Adipocyte (in vitro differentiated cells): ENCODE results near the gene ZNF729.

Experiments used
- DNase-seq: peaks from one replicate; pipeline ENCODE4 v3.0.0-alpha.2; 2015; ENCODE audit warnings: low read depth
- H3K27me3 ChIP-seq: replicated peaks from 2 replicates; pipeline ENCODE4 v1.7.0; 2013; ENCODE audit warnings: mild to moderate bottlenecking, low read length, moderate library complexity; ENCODE audit not compliant: control insufficient read depth, insufficient read depth
- H3K36me3 ChIP-seq: 2 replicates; pipeline ENCODE4 v1.7.0; 2013; ENCODE audit warnings: low read length, mild to moderate bottlenecking, moderate library complexity; ENCODE audit not compliant: control insufficient read depth, insufficient read depth, severe bottlenecking
- H3K4me1 ChIP-seq: 2 replicates; pipeline ENCODE4 v1.7.0; 2013; ENCODE audit warnings: mild to moderate bottlenecking, low read length, moderate library complexity; ENCODE audit not compliant: control insufficient read depth, insufficient read depth
- H3K4me3 ChIP-seq: 2 replicates; pipeline ENCODE4 v1.7.0; 2013; ENCODE audit warnings: mild to moderate bottlenecking, low read length, moderate library complexity
- H3K9ac ChIP-seq: 2 replicates; pipeline ENCODE4 v1.7.0; 2013; ENCODE audit warnings: mild to moderate bottlenecking, low read length, moderate library complexity
- H3K9me3 ChIP-seq: 2 replicates; pipeline ENCODE4 v1.7.0; 2013; ENCODE audit warnings: mild to moderate bottlenecking, low read length, moderate library complexity; ENCODE audit not compliant: control insufficient read depth

ZNF729 gene

DNA sequence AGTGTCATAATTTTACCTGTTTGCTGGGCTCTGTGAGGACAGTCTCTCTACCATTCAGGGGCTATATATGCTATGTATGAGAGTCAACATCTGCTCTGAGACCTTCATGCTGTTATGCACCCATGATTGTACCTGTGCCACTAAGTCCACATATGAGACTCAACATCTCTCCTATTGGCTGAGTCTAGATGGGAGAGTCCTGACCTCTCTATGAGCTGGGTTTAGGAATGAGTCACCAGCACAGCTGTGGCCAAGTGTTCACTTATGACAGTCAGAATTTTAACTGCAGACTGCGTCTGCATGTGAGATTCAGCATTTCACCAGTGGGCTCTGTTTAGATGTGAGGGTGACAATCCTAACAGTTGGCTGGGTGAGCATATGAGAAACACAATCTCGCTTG, 49.5 kb downstream of the ZNF729 start:
- no peaks in the 10 kb centered on the region for H3K27me3 ChIP-seq
- no peaks in the 10 kb centered on the region for H3K4me1 ChIP-seq
- H3K9me3 ChIP-seq: peaks cover 13% of the 10 kb centered on the region
- no peak overlapping the region for H3K4me3 ChIP-seq
- no peak overlapping the region for H3K9ac ChIP-seq
- DNase-seq: no peak
- H3K36me3 ChIP-seq: no peaks in the 10 kb centered on the region

DNA sequence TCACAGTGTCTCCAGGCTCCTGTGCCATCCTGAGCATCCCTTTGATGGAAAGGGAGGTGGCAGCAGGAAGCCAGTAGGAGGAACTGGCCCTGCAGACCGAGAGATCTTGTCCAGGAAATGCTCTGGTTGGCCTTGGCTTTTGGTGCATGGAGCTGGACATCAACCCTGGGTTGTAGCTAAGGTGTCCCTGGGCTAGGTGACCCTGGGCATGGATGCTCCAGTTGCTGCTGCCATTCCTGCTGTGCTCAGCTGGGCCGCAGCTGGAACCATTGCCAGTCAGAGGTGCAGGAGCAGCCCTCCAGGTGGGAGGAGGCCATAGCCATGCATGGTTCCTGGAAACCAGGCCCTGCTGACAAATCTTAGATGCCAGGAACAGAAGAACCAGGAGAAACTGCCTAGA, 68.4 kb downstream of the ZNF729 start:
- H3K4me1 ChIP-seq: no peaks in the 10 kb centered on the region
- no peak overlapping the region for H3K4me3 ChIP-seq
- DNase-seq: no peak
- peaks cover 12% of the 10 kb centered on the region for H3K9me3 ChIP-seq
- H3K9ac ChIP-seq: no peak overlapping the region
- H3K27me3 ChIP-seq: no peaks in the 10 kb centered on the region
- no peaks in the 10 kb centered on the region for H3K36me3 ChIP-seq
